ENCODE results near the gene IL17REL. TPM values are rescaled to one million over a fixed set of nuclear protein-coding genes. Genes with fewer than 3 reads are reported as not detected.

The IL17REL gene
- total RNA-seq, 1 donor from 2014 or later = not detected

DNA sequence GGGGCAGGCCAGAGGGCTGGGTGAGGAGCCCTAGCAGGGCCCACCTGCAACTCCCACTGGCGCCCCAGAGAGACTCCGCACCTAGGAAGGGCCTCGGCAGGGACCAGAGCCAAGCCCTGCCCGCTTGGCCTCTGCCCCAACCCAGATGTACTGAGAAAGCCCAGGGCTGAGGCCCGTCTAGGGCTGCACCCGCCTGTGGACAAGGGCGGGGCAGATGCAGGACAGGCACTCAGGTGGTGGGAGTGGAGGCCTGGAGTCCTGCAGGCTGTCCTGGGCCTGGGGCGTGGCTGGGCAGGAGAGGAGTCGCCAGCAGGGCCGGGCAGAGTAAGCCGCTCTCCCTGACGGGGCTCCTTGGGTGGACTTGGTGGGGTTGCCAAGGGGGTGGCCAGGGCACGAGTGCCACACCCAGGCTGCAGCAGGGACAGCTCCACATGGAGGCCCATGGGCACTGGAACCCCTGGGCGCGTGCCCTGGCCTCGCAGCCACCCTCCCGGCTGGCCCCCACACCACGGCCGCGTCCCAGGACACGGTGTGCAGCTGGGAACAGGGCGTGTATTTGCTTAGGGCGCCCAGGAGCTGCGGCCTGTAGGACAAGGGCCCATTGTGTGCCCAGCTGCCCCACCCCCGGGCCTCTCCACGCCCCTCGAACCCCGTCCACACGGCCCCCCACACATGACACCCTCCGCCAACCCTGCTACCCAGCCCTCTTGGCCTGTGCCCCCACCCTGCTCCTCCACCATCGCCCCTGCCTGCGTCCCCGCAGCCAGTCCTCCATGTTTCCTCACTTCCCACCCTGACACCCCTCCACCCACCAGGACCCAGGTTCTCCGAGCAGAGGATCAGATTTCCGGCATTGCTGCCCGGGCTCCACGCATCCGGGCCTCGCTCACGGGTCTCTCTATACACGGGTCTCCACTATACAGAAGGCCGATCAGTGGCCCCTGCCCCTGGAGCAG is 63.3 kb downstream of the IL17REL start:
- intact Hi-C loops (cut with micrococcal nuclease) = no loop called here

DNA sequence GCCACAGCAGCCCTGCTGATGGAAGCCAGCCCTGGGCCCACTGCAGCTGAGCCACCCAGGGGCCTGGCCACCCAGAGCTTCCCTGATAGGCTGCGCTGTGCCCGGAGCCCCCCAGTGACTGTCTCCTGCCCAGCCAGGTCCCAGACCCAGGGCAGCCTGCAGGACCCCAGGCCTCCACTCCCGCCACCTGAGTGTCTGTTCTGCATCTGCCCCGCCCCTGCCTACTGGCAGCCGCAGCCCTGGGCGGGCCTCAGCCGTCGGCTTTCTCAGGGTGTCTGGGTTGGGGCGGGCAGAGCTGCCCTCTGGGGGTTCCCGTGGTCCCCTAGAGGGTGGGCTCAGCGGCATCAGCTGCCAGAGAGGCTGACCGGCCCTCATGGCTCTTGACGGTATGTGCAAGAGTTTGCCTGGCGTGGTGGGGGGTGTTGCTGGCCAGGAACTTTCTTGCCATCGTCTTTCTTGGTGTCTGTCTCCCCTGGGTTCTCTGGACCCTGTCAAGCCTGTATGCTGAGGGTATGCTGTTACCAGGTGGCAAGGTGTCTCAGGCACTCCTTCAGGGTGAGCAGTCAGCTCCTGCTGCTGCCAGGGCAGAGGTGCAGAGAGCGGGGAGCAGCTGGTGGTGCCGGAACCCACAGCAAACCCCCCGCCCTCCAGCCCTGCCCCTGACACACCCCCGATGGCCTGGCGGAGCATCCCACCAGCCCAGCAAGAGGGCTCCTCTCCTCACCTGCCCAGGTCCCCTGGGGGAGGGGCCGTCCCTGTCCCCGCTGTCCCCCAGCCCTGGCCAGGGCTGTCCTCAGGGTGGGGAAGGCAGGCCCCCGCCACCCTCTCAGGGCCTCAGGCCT is 64.2 kb downstream of the IL17REL start:
- intact Hi-C loops (cut with micrococcal nuclease) = no loop called here

DNA sequence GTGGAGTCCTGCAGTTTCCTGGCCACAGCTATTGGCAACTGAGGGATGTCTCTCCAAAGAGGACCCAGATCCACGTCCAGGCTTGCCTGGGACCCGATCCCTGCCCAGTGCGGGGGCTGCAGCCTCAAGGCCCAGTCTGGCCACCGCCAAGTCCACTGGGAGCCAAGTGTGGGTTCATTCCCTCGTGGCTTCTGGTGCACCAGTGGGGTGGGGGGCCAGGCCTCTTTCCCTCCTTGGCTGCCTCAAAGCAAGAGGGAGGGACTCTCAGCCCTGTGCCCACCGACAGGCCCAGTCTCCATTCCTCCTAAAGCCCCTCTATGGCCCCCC is 65.3 kb downstream of the IL17REL start:
- intact Hi-C loops (cut with micrococcal nuclease) = no loop called here

DNA sequence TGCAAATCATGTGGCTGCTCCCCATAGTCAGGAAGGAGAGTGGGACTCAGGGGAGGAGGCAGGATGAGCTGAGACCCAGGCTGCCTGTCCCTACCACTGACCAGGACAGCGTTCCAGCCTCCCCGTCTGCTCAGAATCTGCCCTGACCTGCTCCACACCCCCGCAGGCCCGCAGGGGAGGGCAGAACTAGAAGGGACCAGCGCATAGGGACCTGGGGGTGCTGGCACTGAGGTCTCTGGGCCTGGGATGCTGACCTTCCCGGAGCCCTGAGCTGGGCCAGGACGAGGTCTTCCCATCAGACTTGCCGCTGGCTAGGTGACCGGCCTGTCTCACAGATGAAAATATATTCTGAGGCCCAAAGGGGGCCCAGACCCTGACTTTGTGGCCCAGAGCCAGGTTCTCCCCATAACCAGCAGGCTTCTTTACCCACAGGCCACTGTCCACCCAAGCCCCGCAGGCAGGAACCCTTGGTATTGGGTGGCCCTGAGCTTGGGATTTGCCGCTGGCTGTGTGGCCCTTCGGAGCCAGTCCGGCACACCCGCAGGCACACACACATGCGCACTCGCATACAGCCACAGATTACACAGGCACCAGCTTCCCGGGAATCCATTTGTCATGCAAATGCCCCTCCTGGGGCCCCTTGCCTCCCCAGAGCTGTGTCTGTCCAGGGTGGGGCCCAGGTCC is 65.8 kb downstream of the IL17REL start:
- intact Hi-C loops (cut with micrococcal nuclease) = no loop called here

DNA sequence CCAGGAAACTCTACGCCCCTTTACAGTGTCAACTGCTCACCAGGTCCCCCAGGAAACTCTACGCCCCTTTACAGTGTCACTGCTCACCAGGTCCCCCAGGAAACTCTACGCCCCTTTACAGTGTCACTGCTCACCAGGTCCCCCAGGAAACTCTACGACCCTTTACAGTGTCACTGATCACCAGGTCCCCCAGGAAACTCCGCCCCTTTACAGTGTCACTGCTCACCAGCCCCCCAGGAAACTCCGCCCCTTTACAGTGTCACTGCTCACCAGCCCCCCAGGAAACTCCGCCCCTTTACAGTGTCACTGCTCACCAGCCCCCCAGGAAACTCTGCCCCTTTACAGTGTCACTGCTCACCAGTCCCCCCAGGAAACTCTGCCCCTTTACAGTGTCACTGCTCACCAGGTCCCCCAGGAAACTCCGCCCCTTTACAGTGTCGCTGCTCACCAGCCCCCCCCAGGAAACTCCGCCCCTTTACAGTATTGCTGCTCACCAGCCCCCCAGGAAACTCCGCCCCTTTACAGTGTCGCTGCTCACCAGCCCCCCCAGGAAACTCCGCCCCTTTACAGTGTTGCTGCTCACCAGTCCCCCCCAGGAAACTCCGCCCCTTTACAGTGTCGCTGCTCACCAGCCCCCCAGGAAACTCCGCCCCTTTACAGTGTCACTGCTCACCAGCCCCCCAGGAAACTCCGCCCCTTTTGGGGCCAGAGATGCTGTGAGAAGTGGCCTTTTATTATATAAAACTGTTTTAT is 67.3 kb downstream of the IL17REL start:
- intact Hi-C loops (cut with micrococcal nuclease) = loop anchor here (1.0 kb wide), 2 partner anchors 9 to 15 kb away; partner anchors contain the start of gene PIM3

Other genes starting within 250 kb of the IL17REL start
- gene BRD1, start 184.9 kb downstream of the IL17REL start, total RNA-seq = 46.0 and 50.1 TPM in 2 replicates
- 19.9 and 20.8 TPM in 2 replicates for gene ZBED4, start 158.9 kb downstream of the IL17REL start, total RNA-seq
- 20.1 and 21.1 TPM in 2 replicates for gene ALG12, start 94.3 kb downstream of the IL17REL start, total RNA-seq
- gene CRELD2, start 94.1 kb downstream of the IL17REL start, total RNA-seq = 97.2 and 98.9 TPM in 2 replicates
- gene PIM3, start 52.0 kb downstream of the IL17REL start, total RNA-seq = 113 and 117 TPM in 2 replicates
- not detected in 2 replicates for gene TTLL8, start 45.5 kb upstream of the IL17REL start, total RNA-seq
- gene MLC1, start 72.7 kb upstream of the IL17REL start, total RNA-seq = 0.39 and 0.59 TPM in 2 replicates
- gene MOV10L1, start 77.2 kb upstream of the IL17REL start, total RNA-seq = not detected in 2 replicates
- 0.24 and 0.37 TPM in 2 replicates for gene PANX2, start 158.0 kb upstream of the IL17REL start, total RNA-seq
- 124 TPM in 2 replicates for gene TRABD, start 173.1 kb upstream of the IL17REL start, total RNA-seq
- gene SELENOO, start 188.2 kb upstream of the IL17REL start, total RNA-seq = 24.2 and 25.2 TPM in 2 replicates
- 65.9 and 68.8 TPM in 2 replicates for gene TUBGCP6, start 232.3 kb upstream of the IL17REL start, total RNA-seq
- gene HDAC10, start 238.5 kb upstream of the IL17REL start, total RNA-seq = 91.9 and 93.8 TPM in 2 replicates
- 7.7 and 8.8 TPM in 2 replicates for gene MAPK12, start 248.9 kb upstream of the IL17REL start, total RNA-seq

All from T-helper 1 cell treated with Interleukin-12 subunit alpha and Interleukin-12 subunit beta and Interleukin-4 antibody, amounts not matched to agents 30 ng/mL and 1 ng/mL, for 36 hours (primary cell).